IMR-90 (cell line): Measurements from ENCODE around the gene PDZD8.

Experiments
- RCOR1 ChIP-seq: IDR thresholded peaks from 2 replicates; pipeline ENCODE4 v1.6.1; 2012; ENCODE audit warnings: mild to moderate bottlenecking, low read length, improper control_type of control experiment; ENCODE audit not compliant: insufficient replicate concordance
- TF ChIP-seq, protein P1 (sequence below): conservative IDR thresholded peaks from 2 replicates; pipeline ENCODE4 v1.5.1; 2012; ENCODE audit warnings: mild to moderate bottlenecking, low read depth, low read length, improper control_type of control experiment

GRCh38 chr10:117386805-117387204 is 11.6 kb upstream of the PDZD8 start:
- TF ChIP-seq, protein P1, sequence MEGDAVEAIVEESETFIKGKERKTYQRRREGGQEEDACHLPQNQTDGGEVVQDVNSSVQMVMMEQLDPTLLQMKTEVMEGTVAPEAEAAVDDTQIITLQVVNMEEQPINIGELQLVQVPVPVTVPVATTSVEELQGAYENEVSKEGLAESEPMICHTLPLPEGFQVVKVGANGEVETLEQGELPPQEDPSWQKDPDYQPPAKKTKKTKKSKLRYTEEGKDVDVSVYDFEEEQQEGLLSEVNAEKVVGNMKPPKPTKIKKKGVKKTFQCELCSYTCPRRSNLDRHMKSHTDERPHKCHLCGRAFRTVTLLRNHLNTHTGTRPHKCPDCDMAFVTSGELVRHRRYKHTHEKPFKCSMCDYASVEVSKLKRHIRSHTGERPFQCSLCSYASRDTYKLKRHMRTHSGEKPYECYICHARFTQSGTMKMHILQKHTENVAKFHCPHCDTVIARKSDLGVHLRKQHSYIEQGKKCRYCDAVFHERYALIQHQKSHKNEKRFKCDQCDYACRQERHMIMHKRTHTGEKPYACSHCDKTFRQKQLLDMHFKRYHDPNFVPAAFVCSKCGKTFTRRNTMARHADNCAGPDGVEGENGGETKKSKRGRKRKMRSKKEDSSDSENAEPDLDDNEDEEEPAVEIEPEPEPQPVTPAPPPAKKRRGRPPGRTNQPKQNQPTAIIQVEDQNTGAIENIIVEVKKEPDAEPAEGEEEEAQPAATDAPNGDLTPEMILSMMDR = no peak
- TF ChIP-seq RCOR1 = no peak
